Liver (tissue), 9 donors: Measurements from ENCODE around the gene ARHGEF28. TPM values are rescaled to one million over a fixed set of nuclear protein-coding genes. Genes with fewer than 3 reads are reported as not detected.

Experiments used
- DNase-seq: peaks from one replicate; pipeline ENCODE4 v3.0.0-alpha.2; 2017; ENCODE audit warnings: low spot score
- H3K27ac ChIP-seq, 2 donors: one replicate each; pipeline ENCODE4 v1.7.0; 2013; ENCODE audit warnings: inconsistent platforms in 2 of 2, low read length in 2 of 2, control low read depth in 1 of 2, low read depth in 1 of 2, mild to moderate bottlenecking in 1 of 2
- H3K27me3 ChIP-seq, 4 donors: one replicate each; pipeline versions ENCODE4 v1.6.1 to v1.7.0; 2013; ENCODE audit warnings: low read length in 3 of 4, inconsistent platforms in 1 of 4, mild to moderate bottlenecking in 1 of 4, moderate library complexity in 1 of 4; ENCODE audit not compliant: control insufficient read depth in 4 of 4, insufficient read depth in 4 of 4
- H3K36me3 ChIP-seq, 4 donors: one replicate each; pipeline versions ENCODE4 v1.6.1 to v1.7.0; 2013; ENCODE audit warnings: low read length in 3 of 4, mild to moderate bottlenecking in 3 of 4, low read depth in 1 of 4, moderate library complexity in 1 of 4; ENCODE audit not compliant: control insufficient read depth in 4 of 4, insufficient read depth in 3 of 4
- H3K4me1 ChIP-seq, 4 donors: one replicate each; pipeline versions ENCODE4 v1.6.1 to v1.7.0; 2013; ENCODE audit warnings: low read length in 3 of 4, mild to moderate bottlenecking in 3 of 4, moderate library complexity in 1 of 4; ENCODE audit not compliant: control insufficient read depth in 4 of 4, insufficient read depth in 4 of 4
- H3K4me3 ChIP-seq, 3 donors: one replicate each; pipeline versions ENCODE4 v1.6.1 to v1.7.0; 2013; ENCODE audit warnings: low read length in 3 of 3, control low read depth in 1 of 3, low read depth in 1 of 3, mild to moderate bottlenecking in 1 of 3
- H3K9ac ChIP-seq, 2 donors: one replicate each; pipeline ENCODE4 v1.7.0; 2013; ENCODE audit warnings: low read length in 2 of 2, mild to moderate bottlenecking in 2 of 2, moderate library complexity in 2 of 2, control low read depth in 1 of 2, low read depth in 1 of 2
- H3K9me3 ChIP-seq, 4 donors: one replicate each; pipeline versions ENCODE4 v1.6.1 to v1.7.0; 2013; ENCODE audit warnings: low read length in 3 of 4; ENCODE audit not compliant: control insufficient read depth in 4 of 4
- ATF3 ChIP-seq: IDR thresholded peaks from 2 replicates; pipeline ENCODE4 v1.6.1; 2016; ENCODE audit warnings: antibody characterized with exemption
- FOXA1 ChIP-seq: IDR thresholded peaks from 2 replicates; pipeline ENCODE4 v1.6.1; 2016; ENCODE audit warnings: antibody characterized with exemption
- FOXA2 ChIP-seq: IDR thresholded peaks from 2 replicates; pipeline ENCODE4 v1.6.1; 2016; ENCODE audit warnings: antibody characterized with exemption
- GABPA ChIP-seq, 2 donors: IDR thresholded peaks in 1 of 2; conservative IDR thresholded peaks in 1 of 2; 2 replicates each; pipeline ENCODE4 v1.6.1; 2016; ENCODE audit warnings: antibody characterized with exemption in 2 of 2, mild to moderate bottlenecking in 1 of 2, moderate library complexity in 1 of 2
- HNF4A ChIP-seq, 2 donors: conservative IDR thresholded peaks; 2 replicates each; pipeline ENCODE4 v1.6.1; 2016; ENCODE audit warnings: antibody characterized with exemption in 2 of 2, mild to moderate bottlenecking in 2 of 2
- JUND ChIP-seq, 2 donors: IDR thresholded peaks; 2 replicates each; pipeline ENCODE4 v1.6.1; 2016; ENCODE audit warnings: antibody characterized with exemption in 2 of 2
- NR2F2 ChIP-seq: IDR thresholded peaks from 2 replicates; pipeline ENCODE4 v1.6.1; 2016; ENCODE audit warnings: antibody characterized with exemption
- RAD21 ChIP-seq, 2 donors: IDR thresholded peaks; 2 replicates each; pipeline ENCODE4 v1.6.1; 2016; ENCODE audit warnings: antibody characterized with exemption in 2 of 2, mild to moderate bottlenecking in 2 of 2
- RXRA ChIP-seq, 2 donors: IDR thresholded peaks; 2 replicates each; pipeline ENCODE4 v1.6.1; 2017 to 2018; ENCODE audit warnings: antibody characterized with exemption in 2 of 2, mild to moderate bottlenecking in 1 of 2
- TAF1 ChIP-seq: conservative IDR thresholded peaks from 2 replicates; pipeline ENCODE4 v1.6.1; 2016; ENCODE audit warnings: antibody characterized with exemption, mild to moderate bottlenecking
- YY1 ChIP-seq: IDR thresholded peaks from 2 replicates; pipeline ENCODE4 v1.6.1; 2016; ENCODE audit warnings: antibody characterized with exemption, mild to moderate bottlenecking
- ZBTB33 ChIP-seq: IDR thresholded peaks from 2 replicates; pipeline ENCODE4 v1.6.1; 2016; ENCODE audit warnings: antibody characterized with exemption
- WGBS: extraction: QIAGEN DNeasy Blood & Tissue Kit; methylation state at CpG from one replicate; pipeline ENCODE4 v1.1.7; 2013; 5-methylcytosine and 5-hydroxymethylcytosine counted together
- polyA plus RNA-seq, 2 donors: library from polyadenylated mRNA; stranded (reverse) in 1 of 2; unstranded in 1 of 2; fragments of 200-250 nt in 1 of 2; fragments of >200 nt in 1 of 2; fragmentation: Nextera tagmentation in 1 of 2; extraction: Ambion mirVana in 1 of 2; gene quantifications; one replicate each; pipeline versions ENCODE4 v1.2.1 to v1.2.3, GENCODE V29; 2013 to 2015
- total RNA-seq, 2 donors: library from RNA; depleted of rRNA; stranded (reverse); fragments of >200 nt; gene quantifications; one replicate each; pipeline ENCODE4 v1.2.3, GENCODE V29; 2014
- TF ChIP-seq, protein P1 (sequence below): fragments of 150-350 bp; IDR thresholded peaks from 2 replicates; pipeline ENCODE4 v1.5.1; 2017; ENCODE audit warnings: improper control_type of control experiment, low read depth, low read length; ENCODE audit not compliant: missing input control
- TF ChIP-seq, protein P2 (sequence below): IDR thresholded peaks from 2 replicates; pipeline ENCODE4 v1.6.1; 2016; ENCODE audit warnings: antibody characterized with exemption, mild to moderate bottlenecking
- donor health status: healthy.
- donor health status: healthy.
- donor health status: healthy.
- donor health status: healthy.
- donor health status: healthy.

The ARHGEF28 gene
- total and polyA plus RNA-seq, 4 donors: 1.6 to 13.9 (median 3.6) TPM

DNA sequence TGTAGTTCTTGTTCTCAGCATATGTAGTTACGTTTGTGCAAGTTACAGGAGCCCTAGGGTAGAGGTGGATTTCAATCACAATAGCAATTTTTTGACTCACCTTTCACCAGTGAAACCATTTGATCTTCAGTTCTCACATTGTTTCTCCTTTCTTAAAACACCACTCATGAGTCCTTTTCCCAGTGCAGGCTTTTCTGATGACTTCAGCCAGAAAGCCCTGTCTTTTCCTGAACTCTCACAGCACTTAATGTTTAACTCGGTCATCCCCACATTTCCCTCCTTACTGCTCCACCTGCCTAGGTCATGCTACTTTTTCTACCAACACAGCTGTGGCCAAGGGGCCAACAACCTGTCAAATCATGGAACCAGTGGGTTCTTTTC lies 37.9 kb downstream of the ARHGEF28 start:
- no peak for DNase-seq
- no peak overlapping the region for H3K9ac ChIP-seq
- 22% methylated on average over 2 of the region's 2 CpGs for WGBS
- TF ChIP-seq RXRA (IDR thresholded peaks at IDR 0.05): peak; percentile 4 to 39
- peak; percentile 11 for TF ChIP-seq YY1
- TF ChIP-seq ZBTB33: no peak
- TF ChIP-seq RAD21 (IDR thresholded peaks at IDR 0.05): peak in 1 of 2 donors; percentile 18
- TF ChIP-seq NR2F2: no peak
- TF ChIP-seq TAF1: no peak
- TF ChIP-seq ATF3: no peak
- TF ChIP-seq FOXA1: no peak
- TF ChIP-seq, protein P1, sequence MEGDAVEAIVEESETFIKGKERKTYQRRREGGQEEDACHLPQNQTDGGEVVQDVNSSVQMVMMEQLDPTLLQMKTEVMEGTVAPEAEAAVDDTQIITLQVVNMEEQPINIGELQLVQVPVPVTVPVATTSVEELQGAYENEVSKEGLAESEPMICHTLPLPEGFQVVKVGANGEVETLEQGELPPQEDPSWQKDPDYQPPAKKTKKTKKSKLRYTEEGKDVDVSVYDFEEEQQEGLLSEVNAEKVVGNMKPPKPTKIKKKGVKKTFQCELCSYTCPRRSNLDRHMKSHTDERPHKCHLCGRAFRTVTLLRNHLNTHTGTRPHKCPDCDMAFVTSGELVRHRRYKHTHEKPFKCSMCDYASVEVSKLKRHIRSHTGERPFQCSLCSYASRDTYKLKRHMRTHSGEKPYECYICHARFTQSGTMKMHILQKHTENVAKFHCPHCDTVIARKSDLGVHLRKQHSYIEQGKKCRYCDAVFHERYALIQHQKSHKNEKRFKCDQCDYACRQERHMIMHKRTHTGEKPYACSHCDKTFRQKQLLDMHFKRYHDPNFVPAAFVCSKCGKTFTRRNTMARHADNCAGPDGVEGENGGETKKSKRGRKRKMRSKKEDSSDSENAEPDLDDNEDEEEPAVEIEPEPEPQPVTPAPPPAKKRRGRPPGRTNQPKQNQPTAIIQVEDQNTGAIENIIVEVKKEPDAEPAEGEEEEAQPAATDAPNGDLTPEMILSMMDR: no peak
- peak overlapping the region; percentile 61 to 72 for H3K27ac ChIP-seq
- H3K9me3 ChIP-seq: no peaks in the 10 kb centered on the region
- no peak overlapping the region for H3K4me3 ChIP-seq
- peaks cover 2 to 33% (median 22%) of the 10 kb centered on the region in 4 donors for H3K4me1 ChIP-seq
- H3K27me3 ChIP-seq: no peaks in the 10 kb centered on the region
- no peaks in the 10 kb centered on the region for H3K36me3 ChIP-seq

DNA sequence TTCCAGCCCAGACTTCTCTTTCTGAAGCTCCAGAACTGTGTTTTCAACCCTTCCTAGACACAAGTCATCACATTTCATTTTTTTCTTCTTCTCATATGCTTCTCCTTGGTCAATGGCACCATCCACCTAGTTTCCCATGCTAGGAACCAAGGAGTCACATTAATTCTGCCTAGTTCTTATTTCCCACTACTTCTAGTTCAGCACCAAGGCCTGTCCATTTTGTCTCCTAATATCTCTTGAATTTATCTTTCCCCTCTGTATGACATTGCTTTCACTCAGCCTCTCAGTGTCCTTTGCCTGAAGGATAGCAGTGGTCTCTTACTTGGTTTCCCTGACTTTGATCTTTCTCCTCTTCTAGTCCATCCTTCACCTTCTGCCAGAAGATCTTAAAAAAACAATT lies 38.8 kb downstream of the ARHGEF28 start:
- no peak overlapping the region for H3K27ac ChIP-seq
- no peak overlapping the region for H3K4me3 ChIP-seq
- peaks cover 2 to 33% (median 22%) of the 10 kb centered on the region in 4 donors for H3K4me1 ChIP-seq
- TF ChIP-seq, protein P2, sequence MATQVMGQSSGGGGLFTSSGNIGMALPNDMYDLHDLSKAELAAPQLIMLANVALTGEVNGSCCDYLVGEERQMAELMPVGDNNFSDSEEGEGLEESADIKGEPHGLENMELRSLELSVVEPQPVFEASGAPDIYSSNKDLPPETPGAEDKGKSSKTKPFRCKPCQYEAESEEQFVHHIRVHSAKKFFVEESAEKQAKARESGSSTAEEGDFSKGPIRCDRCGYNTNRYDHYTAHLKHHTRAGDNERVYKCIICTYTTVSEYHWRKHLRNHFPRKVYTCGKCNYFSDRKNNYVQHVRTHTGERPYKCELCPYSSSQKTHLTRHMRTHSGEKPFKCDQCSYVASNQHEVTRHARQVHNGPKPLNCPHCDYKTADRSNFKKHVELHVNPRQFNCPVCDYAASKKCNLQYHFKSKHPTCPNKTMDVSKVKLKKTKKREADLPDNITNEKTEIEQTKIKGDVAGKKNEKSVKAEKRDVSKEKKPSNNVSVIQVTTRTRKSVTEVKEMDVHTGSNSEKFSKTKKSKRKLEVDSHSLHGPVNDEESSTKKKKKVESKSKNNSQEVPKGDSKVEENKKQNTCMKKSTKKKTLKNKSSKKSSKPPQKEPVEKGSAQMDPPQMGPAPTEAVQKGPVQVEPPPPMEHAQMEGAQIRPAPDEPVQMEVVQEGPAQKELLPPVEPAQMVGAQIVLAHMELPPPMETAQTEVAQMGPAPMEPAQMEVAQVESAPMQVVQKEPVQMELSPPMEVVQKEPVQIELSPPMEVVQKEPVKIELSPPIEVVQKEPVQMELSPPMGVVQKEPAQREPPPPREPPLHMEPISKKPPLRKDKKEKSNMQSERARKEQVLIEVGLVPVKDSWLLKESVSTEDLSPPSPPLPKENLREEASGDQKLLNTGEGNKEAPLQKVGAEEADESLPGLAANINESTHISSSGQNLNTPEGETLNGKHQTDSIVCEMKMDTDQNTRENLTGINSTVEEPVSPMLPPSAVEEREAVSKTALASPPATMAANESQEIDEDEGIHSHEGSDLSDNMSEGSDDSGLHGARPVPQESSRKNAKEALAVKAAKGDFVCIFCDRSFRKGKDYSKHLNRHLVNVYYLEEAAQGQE: peak; percentile 58
- no peak for TF ChIP-seq YY1
- DNase-seq: no peak
- H3K36me3 ChIP-seq: no peaks in the 10 kb centered on the region
- H3K27me3 ChIP-seq: no peaks in the 10 kb centered on the region
- H3K9me3 ChIP-seq: no peaks in the 10 kb centered on the region
- no peak overlapping the region for H3K9ac ChIP-seq

- Histone ChIP-seq H3K4me1 (peaks cover 0 to 22% (median 19%) of the 10 kb centered on the region in 4 donors), H3K9ac (no peak overlapping the region), H3K9me3 (no peaks in the 10 kb centered on the region), H3K36me3 (no peaks in the 10 kb centered on the region), H3K4me3 (no peak overlapping the region), H3K27me3 (no peaks in the 10 kb centered on the region), H3K27ac (no peak overlapping the region)
- no peak for DNase-seq
- 83% methylated on average over 4 of the region's 4 CpGs for WGBS
- TF ChIP-seq JUND (IDR thresholded peaks at IDR 0.05): no peak
- TF ChIP-seq YY1: no peak
- TF ChIP-seq GABPA (IDR thresholded peaks at IDR 0.05 in 1 of 2, conservative IDR thresholded peaks at IDR 0.05 in 1 of 2): no peak
- TF ChIP-seq, protein P2: no peak
- TF ChIP-seq TAF1: no peak
- TF ChIP-seq HNF4A (conservative IDR thresholded peaks at IDR 0.05): no peak
- no peak for TF ChIP-seq FOXA2
Observed at GRCh38 chr5:73666891-73667290, 40.9 kb downstream of the ARHGEF28 start.
